ENCODE data around the gene GLUD2. TPM values are rescaled to one million over a fixed set of nuclear protein-coding genes. Genes with fewer than 3 reads are reported as not detected.

GLUD2 gene
- total and polyA plus RNA-seq, 2 of the 4 experiments (the other 2 are of a cell fraction): 0.51 to 1.6 TPM

DNA sequence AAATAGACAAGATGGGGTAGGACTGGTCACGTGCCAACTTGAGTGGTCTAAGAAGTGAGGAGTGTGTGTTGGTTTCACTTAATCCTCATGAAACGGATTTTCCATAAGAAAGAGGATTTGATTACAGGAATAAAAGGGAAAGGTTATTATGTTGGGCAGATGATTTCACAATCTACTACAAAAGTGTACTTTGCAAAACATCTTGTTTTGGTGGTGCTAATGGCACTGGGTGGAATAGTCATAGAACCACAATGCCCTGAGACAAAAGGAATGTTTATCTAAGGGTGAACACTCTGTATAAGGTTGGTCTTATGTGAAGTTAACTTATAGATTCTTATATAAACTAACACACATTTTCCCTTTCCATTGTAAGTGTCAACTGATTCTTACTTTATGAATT lies 45.6 kb downstream of the GLUD2 start:
- ATAC-seq (ENCODE audit: low read depth) (no peak), DNase-seq (no peak)
- no peak overlapping the region for H3K27ac ChIP-seq (ENCODE audit: insufficient read depth, low read length)
- ChIA-PET CTCF (no interaction called here), POLR2A (ENCODE audit: unreplicated experiment) (no interaction called here)
- H2AK9ac ChIP-seq (replicated peaks; ENCODE audit: low read depth, low read length, poor library complexity): no peak overlapping the region
- no peaks in the 10 kb centered on the region for H4K20me1 ChIP-seq (ENCODE audit: insufficient read depth, low read length)
- BruUV-seq (replicated peaks): no TSS peak
- H3K23ac ChIP-seq (ENCODE audit: low read depth, low read length): no peak overlapping the region
- no peak overlapping the region for H2BK20ac ChIP-seq (ENCODE audit: low read depth, low read length)
- no peak overlapping the region for H2AFZ ChIP-seq (replicated peaks; ENCODE audit: low read length, poor library complexity)
- in situ Hi-C loops (cut with MboI; ENCODE audit: low sequenced_read_pairs): no loop called here
- H2BK5ac ChIP-seq (ENCODE audit: low read depth, low read length, poor library complexity, severe bottlenecking): no peak overlapping the region
- H3K4ac ChIP-seq (ENCODE audit: low read depth, low read length): no peak overlapping the region
- no peaks in the 10 kb centered on the region for H3K36me3 ChIP-seq (ENCODE audit: control insufficient read depth, insufficient read depth, low read length)
- no peak overlapping the region for H3K4me2 ChIP-seq (ENCODE audit: low read depth, low read length)
- H3K4me1 ChIP-seq (ENCODE audit: control insufficient read depth, insufficient read depth, low read length): no peaks in the 10 kb centered on the region
- H3K9me1 ChIP-seq (ENCODE audit: insufficient read depth, low read length): no peaks in the 10 kb centered on the region
- no peaks in the 10 kb centered on the region for H3K9me3 ChIP-seq (ENCODE audit: control insufficient read depth, insufficient read depth, low read length)
- H3K14ac ChIP-seq (replicated peaks; ENCODE audit: low read depth, low read length): no peak overlapping the region
- no peak overlapping the region for H3K18ac ChIP-seq (ENCODE audit: low read depth, low read length)
- no peak overlapping the region for H4K5ac ChIP-seq (ENCODE audit: low read depth, low read length)
- no peaks in the 10 kb centered on the region for H3K79me1 ChIP-seq (ENCODE audit: low read depth in 1 of 2, low read length in 2 of 2)
- no peak overlapping the region for H2AK5ac ChIP-seq (ENCODE audit: low read depth, low read length)
- H4K8ac ChIP-seq (ENCODE audit: low read depth in 2 of 2, low read length in 2 of 2): no peak overlapping the region
- no peak overlapping the region for H2BK15ac ChIP-seq (ENCODE audit: low read depth, low read length)
- no peak overlapping the region for H3K4me3 ChIP-seq (ENCODE audit: insufficient read depth, low read depth, low read length)
- H3K27me3 ChIP-seq (ENCODE audit: control insufficient read depth, insufficient read depth, low read length): no peaks in the 10 kb centered on the region
- H3K56ac ChIP-seq (ENCODE audit: extremely low read depth, insufficient read depth, low read length): no peak overlapping the region
- intact Hi-C loops (cut with micrococcal nuclease): no loop called here
- no peak overlapping the region for H3K9ac ChIP-seq (ENCODE audit: low read depth, low read length)
- no peak overlapping the region for H2BK120ac ChIP-seq (ENCODE audit: low read depth, low read length)
- WGBS, 2 experiments (ENCODE audit: extremely low coverage in 2 of 2, insufficient read length in 1 of 2): 0% methylated on average over 1 of the region's 2 CpGs; no CpG with 5 or more reads in 1 of the 2 experiments
- H4K91ac ChIP-seq (ENCODE audit: insufficient read depth, low read depth, low read length): no peak overlapping the region
- TF ChIP-seq MXI1 (IDR thresholded peaks at IDR 0.05; ENCODE audit: borderline replicate concordance, low read depth, low read length): no peak
- dilution Hi-C loops (cut with HindIII; ENCODE audit: low sequenced_read_pairs, unreplicated experiment): no loop called here

Other genes with a start within 250 kb of the GLUD2 start
- gene CT47B1, start 171.7 kb upstream of the GLUD2 start, total RNA-seq (2012; rRNA removed): not detected in 2 replicates
- not detected in 2 replicates for gene CT47B1, start 171.7 kb upstream of the GLUD2 start, polyA plus RNA-seq (2012; rRNA removed)
- not detected in 2 replicates for gene CT47A11, start 110.5 kb upstream of the GLUD2 start, total RNA-seq (2012; rRNA removed)
- gene CT47A11, start 110.5 kb upstream of the GLUD2 start, polyA plus RNA-seq (2012; rRNA removed): not detected in 2 replicates
- gene CT47A10, start 105.6 kb upstream of the GLUD2 start, total RNA-seq (2012; rRNA removed): not detected in 2 replicates
- gene CT47A10, start 105.6 kb upstream of the GLUD2 start, polyA plus RNA-seq (2012; rRNA removed): not detected in 2 replicates
- gene CT47A9, start 100.7 kb upstream of the GLUD2 start, total RNA-seq (2012; rRNA removed): not detected in 2 replicates
- not detected in 2 replicates for gene CT47A9, start 100.7 kb upstream of the GLUD2 start, polyA plus RNA-seq (2012; rRNA removed)
- not detected in 2 replicates for gene CT47A8, start 95.9 kb upstream of the GLUD2 start, total RNA-seq (2012; rRNA removed)
- not detected in 2 replicates for gene CT47A8, start 95.9 kb upstream of the GLUD2 start, polyA plus RNA-seq (2012; rRNA removed)
- gene CT47A7, start 91.0 kb upstream of the GLUD2 start, total RNA-seq (2012; rRNA removed): not detected in 2 replicates
- not detected in 2 replicates for gene CT47A7, start 91.0 kb upstream of the GLUD2 start, polyA plus RNA-seq (2012; rRNA removed)
- not detected in 2 replicates for gene CT47A6, start 86.1 kb upstream of the GLUD2 start, total RNA-seq (2012; rRNA removed)
- gene CT47A6, start 86.1 kb upstream of the GLUD2 start, polyA plus RNA-seq (2012; rRNA removed): not detected in 2 replicates
- not detected in 2 replicates for gene CT47A5, start 81.3 kb upstream of the GLUD2 start, total RNA-seq (2012; rRNA removed)
- not detected in 2 replicates for gene CT47A5, start 81.3 kb upstream of the GLUD2 start, polyA plus RNA-seq (2012; rRNA removed)
- gene CT47A4, start 76.4 kb upstream of the GLUD2 start, total RNA-seq (2012; rRNA removed): not detected in 2 replicates
- not detected in 2 replicates for gene CT47A4, start 76.4 kb upstream of the GLUD2 start, polyA plus RNA-seq (2012; rRNA removed)
- not detected in 2 replicates for gene CT47A3, start 71.5 kb upstream of the GLUD2 start, total RNA-seq (2012; rRNA removed)
- gene CT47A3, start 71.5 kb upstream of the GLUD2 start, polyA plus RNA-seq (2012; rRNA removed): not detected in 2 replicates
- not detected in 2 replicates for gene CT47A2, start 66.7 kb upstream of the GLUD2 start, total RNA-seq (2012; rRNA removed)
- not detected in 2 replicates for gene CT47A2, start 66.7 kb upstream of the GLUD2 start, polyA plus RNA-seq (2012; rRNA removed)
- gene CT47A1, start 61.9 kb upstream of the GLUD2 start, total RNA-seq (2012; rRNA removed): not detected in 2 replicates
- gene CT47A1, start 61.9 kb upstream of the GLUD2 start, polyA plus RNA-seq (2012; rRNA removed): not detected in 2 replicates